ENCODE results near the gene RSPH6A. TPM values are rescaled to one million over a fixed set of nuclear protein-coding genes. Genes with fewer than 3 reads are reported as not detected.

The RSPH6A gene
- total and polyA plus RNA-seq, 2 donors = not detected

GRCh38 chr19:45821103-45821521 lies 6.0 kb upstream of the RSPH6A start:
- 84% methylated on average over 8 of the region's 8 CpGs for WGBS
- no peaks in the 10 kb centered on the region for H3K36me3 ChIP-seq (ENCODE audit: insufficient read depth)
- no peak overlapping the region for H3K4me3 ChIP-seq (ENCODE audit: low read depth, low read length)
- DNase-seq (ENCODE audit: extremely low spot score) = no peak
- H3K27ac ChIP-seq (ENCODE audit: low read depth) = no peak overlapping the region
- H3K4me1 ChIP-seq (ENCODE audit: insufficient read depth) = no peaks in the 10 kb centered on the region

GRCh38 chr19:45820413-45821102 lies 5.5 kb upstream of the RSPH6A start:
- Histone ChIP-seq H3K27ac (ENCODE audit: low read depth) (no peak overlapping the region), H3K4me3 (ENCODE audit: low read depth, low read length) (no peak overlapping the region), H3K36me3 (ENCODE audit: insufficient read depth) (no peaks in the 10 kb centered on the region), H3K4me1 (ENCODE audit: insufficient read depth) (no peaks in the 10 kb centered on the region)
- no peak for DNase-seq (ENCODE audit: extremely low spot score)
- 72% methylated on average over 20 of the region's 20 CpGs for WGBS

GRCh38 chr19:45819769-45820168 lies 4.7 kb upstream of the RSPH6A start:
- 86% methylated on average over 6 of the region's 6 CpGs for WGBS
- Histone ChIP-seq H3K4me3 (ENCODE audit: low read depth, low read length) (no peak overlapping the region), H3K36me3 (ENCODE audit: insufficient read depth) (no peaks in the 10 kb centered on the region), H3K4me1 (ENCODE audit: insufficient read depth) (no peaks in the 10 kb centered on the region), H3K27ac (ENCODE audit: low read depth) (no peak overlapping the region)
- no peak for DNase-seq (ENCODE audit: extremely low spot score)

- H3K4me3 ChIP-seq (ENCODE audit: low read depth, low read length) = no peak overlapping the region
- DNase-seq (ENCODE audit: extremely low spot score) = no peak
- 77% methylated on average over 19 of the region's 19 CpGs for WGBS
- H3K27ac ChIP-seq (ENCODE audit: low read depth) = no peak overlapping the region
- H3K4me1 ChIP-seq (ENCODE audit: insufficient read depth) = no peaks in the 10 kb centered on the region
- no peaks in the 10 kb centered on the region for H3K36me3 ChIP-seq (ENCODE audit: insufficient read depth)
Observed at GRCh38 chr19:45817725-45818301, 2.7 kb upstream of the RSPH6A start.

- 23% methylated on average over 24 of the region's 24 CpGs for WGBS
- Histone ChIP-seq H3K4me1 (ENCODE audit: insufficient read depth) (no peaks in the 10 kb centered on the region), H3K27ac (ENCODE audit: low read depth) (no peak overlapping the region), H3K36me3 (ENCODE audit: insufficient read depth) (no peaks in the 10 kb centered on the region), H3K4me3 (ENCODE audit: low read depth, low read length) (no peak overlapping the region)
- peak; percentile 73 for DNase-seq (ENCODE audit: extremely low spot score)
Observed at GRCh38 chr19:45817010-45817724, 2.1 kb upstream of the RSPH6A start.

- H3K4me1 ChIP-seq (ENCODE audit: insufficient read depth) = no peaks in the 10 kb centered on the region
- no peak overlapping the region for H3K4me3 ChIP-seq (ENCODE audit: low read depth, low read length)
- no peak overlapping the region for H3K27ac ChIP-seq (ENCODE audit: low read depth)
- 68% methylated on average over 18 of the region's 18 CpGs for WGBS
- H3K36me3 ChIP-seq (ENCODE audit: insufficient read depth) = no peaks in the 10 kb centered on the region
- DNase-seq (ENCODE audit: extremely low spot score) = no peak
Observed at GRCh38 chr19:45816236-45817009, 1.3 kb upstream of the RSPH6A start.

- H3K4me3 ChIP-seq (ENCODE audit: low read depth, low read length) = peak overlapping the region; percentile 28
- H3K36me3 ChIP-seq (ENCODE audit: insufficient read depth) = no peaks in the 10 kb centered on the region
- H3K4me1 ChIP-seq (ENCODE audit: insufficient read depth) = no peaks in the 10 kb centered on the region
- WGBS = 9% methylated on average over 44 of the region's 44 CpGs
- no peak for DNase-seq (ENCODE audit: extremely low spot score)
- no peak overlapping the region for H3K27ac ChIP-seq (ENCODE audit: low read depth)
Observed at GRCh38 chr19:45815481-45816216, 541 bp upstream of the RSPH6A start.

GRCh38 chr19:45814166-45814780 lies 835 bp downstream of the RSPH6A start:
- 86% methylated on average over 12 of the region's 12 CpGs for WGBS
- no peak overlapping the region for H3K4me3 ChIP-seq (ENCODE audit: low read depth, low read length)
- no peak for DNase-seq (ENCODE audit: extremely low spot score)

GRCh38 chr19:45812297-45812696 lies 2.8 kb downstream of the RSPH6A start:
- no peaks in the 10 kb centered on the region for H3K4me1 ChIP-seq (ENCODE audit: insufficient read depth)
- no peaks in the 10 kb centered on the region for H3K36me3 ChIP-seq (ENCODE audit: insufficient read depth)
- DNase-seq (ENCODE audit: extremely low spot score) = no peak
- H3K4me3 ChIP-seq (ENCODE audit: low read depth, low read length) = no peak overlapping the region
- no peak overlapping the region for H3K27ac ChIP-seq (ENCODE audit: low read depth)
- WGBS = 91% methylated on average over 6 of the region's 6 CpGs

More at GRCh38 chr19:45814166-45814780, 835 bp downstream of the RSPH6A start:
- Histone ChIP-seq H3K36me3 (ENCODE audit: insufficient read depth) (no peaks in the 10 kb centered on the region), H3K4me1 (ENCODE audit: insufficient read depth) (no peaks in the 10 kb centered on the region), H3K27ac (ENCODE audit: low read depth) (no peak overlapping the region)

- Histone ChIP-seq H3K27ac (ENCODE audit: low read depth) (no peak overlapping the region), H3K4me1 (ENCODE audit: insufficient read depth) (no peaks in the 10 kb centered on the region), H3K4me3 (ENCODE audit: low read depth, low read length) (no peak overlapping the region), H3K36me3 (ENCODE audit: insufficient read depth) (no peaks in the 10 kb centered on the region)
- WGBS = 46% methylated on average over 7 of the region's 7 CpGs
- no peak for DNase-seq (ENCODE audit: extremely low spot score)
Observed at GRCh38 chr19:45809643-45810159, 5.4 kb downstream of the RSPH6A start.

- no peaks in the 10 kb centered on the region for H3K4me1 ChIP-seq (ENCODE audit: insufficient read depth)
- no peak for DNase-seq (ENCODE audit: extremely low spot score)
- H3K36me3 ChIP-seq (ENCODE audit: insufficient read depth) = no peaks in the 10 kb centered on the region
- no peak overlapping the region for H3K4me3 ChIP-seq (ENCODE audit: low read depth, low read length)
- no peak overlapping the region for H3K27ac ChIP-seq (ENCODE audit: low read depth)
Observed at GRCh38 chr19:45805719-45806118, 9.4 kb downstream of the RSPH6A start.

GRCh38 chr19:45804959-45805230 lies 10.2 kb downstream of the RSPH6A start:
- Histone ChIP-seq H3K27ac (ENCODE audit: low read depth) (no peak overlapping the region), H3K36me3 (ENCODE audit: insufficient read depth) (no peaks in the 10 kb centered on the region), H3K4me3 (ENCODE audit: low read depth, low read length) (no peak overlapping the region), H3K4me1 (ENCODE audit: insufficient read depth) (no peaks in the 10 kb centered on the region)
- no peak for DNase-seq (ENCODE audit: extremely low spot score)
- 90% methylated on average over 8 of the region's 8 CpGs for WGBS

All from urinary bladder (tissue), 4 donors.